NCI-H187 (cell line): ENCODE results near the gene FOLR2.
"Not testable (repeated sequence)": the region's sequence is repeated elsewhere in the genome, so short reads cannot be mapped to it uniquely, and the experiment has no call there.

ENCODE experiments used
- DNase-seq, 2 experiments: peaks; one replicate each; lab custom pipeline; 2025; lab: John Stamatoyannopoulos, UW

The FOLR2 gene

DNA sequence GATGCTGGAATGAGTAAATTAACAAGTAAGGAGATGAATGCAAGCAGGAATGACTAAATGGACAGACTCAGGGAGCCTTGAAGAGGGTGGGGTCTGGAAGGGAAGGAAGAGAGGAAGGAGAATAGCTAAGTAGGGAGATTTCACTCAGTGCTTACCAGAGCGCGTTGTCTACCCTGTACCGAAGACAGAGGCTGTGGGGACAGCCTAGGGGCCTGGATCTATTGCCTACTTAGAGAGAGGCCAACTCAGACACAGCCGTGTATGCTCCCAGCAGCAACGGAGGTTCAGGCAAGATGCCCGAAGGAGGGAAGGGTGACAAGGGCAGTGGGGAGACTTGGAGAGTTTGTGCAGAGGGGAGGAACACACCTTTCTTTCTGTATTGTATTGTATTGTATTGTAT lies at the start of gene FOLR2:
Gene FOLR2 (plus strand): TSS at position 157 of the 400 bp plus-strand sequence. CDS start 1,791 bp downstream, outside the sequence.
- DNase-seq: no peak

DNA sequence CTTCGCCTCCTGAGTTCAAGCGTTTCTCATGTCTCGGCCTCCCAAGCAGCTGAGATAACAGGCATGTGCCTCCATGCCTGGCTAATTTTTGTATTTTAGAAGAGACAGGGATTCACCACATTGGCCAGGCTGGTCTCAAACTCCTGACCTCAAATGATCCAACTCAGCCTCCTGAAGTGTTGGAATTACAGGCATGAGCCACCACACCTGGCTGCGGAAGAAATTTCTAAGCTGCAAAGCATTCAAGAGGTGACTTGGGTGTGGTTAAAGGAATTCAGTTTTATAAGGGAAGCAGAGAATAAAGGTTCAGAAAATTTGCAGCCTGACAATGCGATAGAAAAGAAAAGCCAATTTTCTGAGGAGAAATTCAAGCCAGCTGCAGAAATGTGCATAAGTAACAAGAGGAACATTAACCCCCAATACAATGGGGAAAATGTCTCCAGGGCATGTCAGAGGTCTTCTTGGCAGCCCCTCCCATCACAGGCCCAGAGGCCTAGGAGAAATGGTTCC lies 47.5 kb upstream of the FOLR2 start:
- not testable (repeated sequence) for DNase-seq

DNA sequence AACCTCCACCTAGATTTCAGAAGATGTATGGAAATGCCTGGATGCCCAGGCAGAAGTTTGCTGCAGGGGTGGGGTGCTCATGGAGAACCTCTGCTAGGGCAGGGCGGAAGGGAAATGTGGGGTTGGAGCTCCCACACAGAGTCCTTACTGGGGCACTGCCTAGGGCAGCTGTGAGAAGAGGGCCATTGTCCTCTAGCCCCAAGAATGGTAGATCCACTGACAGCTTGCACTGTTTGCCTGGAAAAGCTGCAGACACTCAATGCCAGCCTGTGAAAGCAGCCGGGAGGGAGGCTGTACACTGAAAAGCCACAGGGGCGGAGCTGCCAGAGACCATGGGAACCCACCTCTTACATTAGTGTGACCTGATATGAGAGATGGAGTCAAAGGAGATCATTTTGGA lies 46.8 kb upstream of the FOLR2 start:
- DNase-seq: not testable (repeated sequence)

DNA sequence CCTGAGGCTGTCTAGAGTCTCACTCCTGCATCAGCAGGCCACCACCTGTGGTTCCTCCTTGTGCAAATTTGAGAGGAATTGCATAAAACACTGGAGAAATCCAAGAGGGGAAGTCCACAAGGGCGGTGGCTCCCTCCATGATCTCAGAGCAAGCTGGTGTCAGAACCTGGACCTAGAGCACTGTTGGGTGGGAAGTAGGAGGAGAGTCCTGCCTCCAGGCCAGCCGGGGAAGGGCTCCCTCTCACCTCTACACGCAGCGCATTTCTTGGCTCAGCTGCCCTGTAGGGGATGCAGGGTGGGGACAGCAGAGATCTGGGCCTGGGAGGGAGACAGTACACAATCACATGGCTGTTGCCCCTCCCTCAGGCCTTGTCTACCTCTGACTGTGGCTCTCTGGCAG lies 44.6 kb upstream of the FOLR2 start:
- not testable (repeated sequence) for DNase-seq

DNA sequence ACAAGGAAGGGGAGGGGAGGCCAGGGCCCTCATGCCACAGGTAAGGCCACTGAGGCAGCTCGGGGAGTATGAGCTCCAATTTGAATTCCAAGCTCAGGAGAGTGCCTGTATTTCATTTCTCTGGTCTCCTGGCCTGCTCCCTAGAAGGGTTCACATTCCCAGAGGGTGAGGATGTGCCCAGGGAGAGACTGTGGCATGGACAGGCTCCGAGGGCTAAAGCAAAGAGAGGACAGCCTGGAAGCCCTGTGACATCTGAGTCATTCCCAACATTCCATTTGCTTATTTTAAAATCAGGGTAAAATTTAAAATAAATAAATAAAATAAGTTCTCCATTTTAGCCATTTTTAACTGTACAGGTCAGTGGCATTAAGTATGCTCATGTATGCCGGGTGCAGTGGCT lies 43.3 kb upstream of the FOLR2 start:
- no peak for DNase-seq

DNA sequence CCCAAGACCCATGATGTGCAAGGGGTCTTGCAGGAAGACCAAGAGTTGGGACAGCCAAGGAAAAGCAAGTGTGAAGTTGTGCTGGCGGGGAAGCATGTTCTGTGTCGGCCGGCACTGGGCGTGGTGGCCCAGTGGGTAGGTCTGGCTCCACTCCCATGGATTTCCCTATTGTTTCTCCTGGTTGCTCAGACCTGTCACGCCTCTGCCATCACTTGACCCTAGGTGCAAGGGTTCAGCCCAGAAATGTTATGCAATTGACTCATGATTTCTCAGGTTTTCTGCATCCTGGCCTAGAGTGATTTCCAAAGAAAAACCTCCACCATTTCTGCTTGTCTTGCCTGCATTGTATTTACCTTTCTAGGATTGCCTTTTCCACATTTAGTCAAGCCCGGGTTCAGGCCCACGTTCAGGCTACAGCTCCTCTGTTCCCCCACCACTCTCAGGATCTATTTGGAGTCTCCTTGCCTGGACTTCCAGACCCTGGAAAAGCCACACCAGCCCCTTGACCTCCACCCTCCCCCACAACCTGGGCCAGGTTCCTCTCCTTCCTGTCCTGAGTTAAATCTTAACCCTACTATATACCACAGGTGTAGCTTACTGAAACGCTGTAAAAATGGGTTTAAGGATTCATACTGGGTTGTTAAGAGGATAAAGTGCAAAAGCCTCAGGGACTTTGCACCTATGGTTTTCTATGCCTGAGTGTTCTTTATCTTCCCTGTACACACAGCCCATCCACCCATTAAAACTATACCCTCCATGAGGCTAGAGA lies 42.1 kb upstream of the FOLR2 start:
- DNase-seq: no peak

DNA sequence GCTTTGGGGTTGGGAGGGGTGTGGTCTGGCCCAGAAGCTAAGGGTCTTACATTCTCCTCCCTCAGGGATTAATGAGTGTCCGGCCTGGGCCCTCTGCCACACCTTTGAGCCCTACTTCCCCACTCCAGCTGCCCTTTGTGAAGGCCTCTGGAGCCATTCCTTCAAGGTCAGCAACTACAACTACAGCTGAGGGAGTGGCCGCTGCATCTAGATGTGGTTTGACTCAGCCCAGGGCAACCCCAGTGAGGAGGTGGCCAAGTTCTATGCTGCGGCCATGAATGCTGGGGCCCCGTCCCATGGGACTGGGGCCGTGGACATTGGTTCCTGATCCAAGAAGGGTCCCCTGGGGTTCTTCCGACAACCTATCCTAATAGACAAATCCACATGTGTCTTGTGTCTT lies 38.9 kb upstream of the FOLR2 start:
- DNase-seq: no peak

DNA sequence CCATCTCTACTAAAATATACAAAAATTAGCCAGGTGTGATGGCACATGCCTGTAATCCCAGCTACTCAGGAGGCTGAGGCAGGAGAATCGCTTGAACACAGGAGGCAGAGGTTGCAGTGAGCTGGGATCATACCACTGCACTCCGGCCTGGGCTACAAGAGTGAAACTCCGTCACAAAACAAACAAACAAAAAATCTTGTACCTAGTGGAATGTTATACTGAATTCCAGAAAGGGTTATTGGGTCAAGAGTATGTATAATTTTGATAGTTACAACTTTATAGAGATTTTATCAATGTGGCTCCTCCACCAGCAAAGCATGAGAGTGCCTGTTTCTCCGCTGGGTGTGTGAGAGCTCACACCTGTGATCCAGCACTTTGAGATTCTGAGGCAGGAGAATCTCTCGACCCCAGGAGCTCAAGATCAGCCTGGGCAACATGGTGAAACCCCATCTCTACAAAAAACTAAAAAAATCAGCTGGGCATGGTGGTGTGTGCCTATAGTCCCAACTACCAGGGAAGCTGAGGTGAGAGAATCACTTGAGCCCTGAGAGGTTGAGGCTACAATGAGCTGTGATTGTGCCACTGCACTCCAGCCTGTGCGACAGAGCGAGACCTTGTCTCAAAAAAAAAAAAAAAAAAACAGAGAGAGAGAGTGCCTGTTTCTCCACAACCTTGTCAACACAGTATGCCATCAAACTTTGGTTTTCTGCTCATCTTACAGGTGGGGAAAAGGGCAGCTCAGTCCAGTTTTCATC lies 37.4 kb upstream of the FOLR2 start:
- no peak for DNase-seq

DNA sequence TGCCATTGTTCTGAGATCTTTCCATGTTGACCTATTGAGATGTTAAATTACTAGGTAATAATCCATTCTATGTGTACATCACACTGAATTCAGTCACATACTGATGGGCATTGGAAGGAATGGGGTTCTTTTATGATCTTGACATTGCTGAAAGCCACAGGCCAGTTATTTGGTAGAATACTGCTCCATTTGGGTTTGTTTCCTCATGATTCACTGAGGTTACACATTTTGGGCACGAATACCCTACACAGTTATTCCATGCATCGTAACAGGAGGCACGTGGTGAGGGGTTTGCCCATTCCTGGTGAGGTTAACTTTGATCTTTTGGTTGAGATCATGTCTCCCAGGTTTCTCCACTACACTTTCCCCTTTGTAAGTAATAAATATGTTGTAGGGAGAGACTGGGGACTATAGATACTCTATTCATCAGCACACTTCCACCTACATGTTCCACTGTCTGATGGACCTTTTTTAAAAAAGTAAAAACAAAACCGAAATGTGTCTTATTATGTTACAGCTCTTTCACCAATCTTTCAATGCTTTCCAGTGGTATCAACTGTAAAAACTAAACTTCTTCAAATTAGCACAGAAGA lies 36.7 kb upstream of the FOLR2 start:
- no peak for DNase-seq

DNA sequence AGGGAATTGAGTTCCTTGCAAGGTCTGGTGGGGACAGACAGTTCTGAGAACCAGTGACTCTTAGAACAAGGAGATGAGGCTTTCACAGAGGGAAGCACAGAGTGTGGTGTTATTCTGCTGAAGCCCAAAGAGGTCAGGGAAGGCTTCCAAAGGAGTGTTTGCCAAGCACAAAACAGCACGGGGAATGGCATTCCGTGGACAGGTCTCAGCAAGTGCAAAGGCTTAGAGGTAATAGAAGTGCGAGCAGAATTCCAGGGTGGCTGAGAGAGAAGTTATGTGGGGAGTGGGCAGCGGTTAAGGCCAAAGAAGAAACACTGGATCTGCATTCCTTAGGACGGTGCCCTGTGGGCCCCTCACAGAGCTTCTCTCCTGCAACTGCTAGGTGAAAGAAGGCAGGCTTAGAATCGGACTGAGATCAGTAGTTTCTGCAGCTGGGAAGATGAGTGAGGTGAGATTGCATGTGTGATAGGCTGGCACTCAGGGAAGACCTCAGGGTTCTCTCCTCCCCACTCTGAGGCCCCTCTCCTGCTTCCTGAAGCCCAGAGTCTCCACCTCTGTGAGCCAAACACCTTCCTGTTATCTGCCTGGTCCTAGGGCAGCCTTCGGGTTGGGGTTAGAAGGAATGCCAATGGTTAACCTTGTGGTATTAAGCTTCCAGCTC lies 35.6 kb upstream of the FOLR2 start:
- not testable (repeated sequence) for DNase-seq

DNA sequence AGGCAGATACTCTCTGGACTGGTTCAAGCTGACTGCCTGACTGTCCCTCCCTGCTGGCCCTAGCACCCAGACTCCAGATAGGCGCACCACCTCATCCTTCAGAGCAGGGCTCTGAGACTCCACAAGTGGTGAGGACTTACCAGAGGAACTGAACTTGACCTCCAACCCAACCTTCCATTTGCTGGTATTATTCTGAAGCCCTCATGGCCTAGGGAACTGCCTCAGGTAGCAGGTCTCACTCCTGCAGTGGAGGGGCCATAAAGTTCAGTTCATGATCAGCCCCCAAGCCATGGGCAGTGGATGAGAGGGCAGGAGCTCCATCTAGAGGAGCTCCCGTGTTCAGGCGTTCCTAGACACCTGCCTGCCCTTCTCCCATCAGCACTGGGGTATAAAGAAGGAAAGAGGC lies 35.0 kb upstream of the FOLR2 start:
- DNase-seq: not testable (repeated sequence)

DNA sequence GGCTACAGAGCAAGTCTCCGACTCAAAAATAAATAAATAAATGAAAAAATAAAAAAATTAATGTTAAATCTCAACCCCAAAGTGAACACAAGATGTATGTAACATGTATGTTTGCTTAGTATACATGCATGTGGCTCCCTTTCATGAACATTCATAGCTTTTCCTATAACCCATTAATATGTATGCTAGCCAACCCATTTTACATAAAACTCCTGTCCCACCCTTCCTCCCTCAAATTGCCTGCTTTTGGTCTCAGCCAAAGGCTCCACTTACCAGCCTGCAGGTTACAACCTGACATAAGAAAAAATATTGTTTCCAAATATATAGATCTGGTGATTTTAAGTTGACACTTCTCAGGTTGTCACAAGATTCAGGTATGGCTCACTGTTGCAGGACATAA lies 28.3 kb upstream of the FOLR2 start:
- DNase-seq: no peak

DNA sequence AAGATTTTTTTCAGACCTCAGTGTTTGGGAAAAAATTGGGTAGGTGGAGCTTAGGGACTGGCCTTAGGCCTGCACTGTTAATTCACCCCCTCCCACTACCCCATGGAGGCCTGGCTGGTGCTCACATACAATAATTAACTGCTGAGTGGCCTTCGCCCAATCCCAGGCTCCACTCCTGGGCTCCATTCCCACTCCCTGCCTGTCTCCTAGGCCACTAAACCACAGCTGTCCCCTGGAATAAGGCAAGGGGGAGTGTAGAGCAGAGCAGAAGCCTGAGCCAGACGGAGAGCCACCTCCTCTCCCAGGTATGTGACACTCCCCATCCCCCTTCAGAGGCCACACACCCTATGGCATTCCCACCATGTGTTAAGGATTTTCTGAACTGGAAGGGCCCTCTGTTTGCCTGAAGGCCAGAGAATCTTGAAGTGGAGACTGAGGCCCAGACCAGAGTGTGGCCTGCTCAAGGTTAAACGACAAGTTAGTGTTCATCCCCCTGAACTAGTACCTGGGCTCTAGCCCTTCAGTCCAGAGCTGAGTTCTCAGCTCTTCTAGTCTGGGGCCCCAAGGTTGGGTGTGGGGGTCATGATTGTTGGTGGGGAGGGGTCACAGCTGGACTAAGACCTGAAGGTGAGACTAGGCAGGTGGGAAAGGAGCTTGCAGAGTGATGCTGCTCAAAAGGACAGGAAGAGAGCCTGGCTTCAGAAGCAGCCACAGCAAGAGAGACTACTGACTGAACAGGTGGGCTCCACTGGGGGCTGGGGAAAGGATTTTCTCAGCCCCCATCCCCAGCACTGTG lies 26.9 kb upstream of the FOLR2 start:
- no peak for DNase-seq

DNA sequence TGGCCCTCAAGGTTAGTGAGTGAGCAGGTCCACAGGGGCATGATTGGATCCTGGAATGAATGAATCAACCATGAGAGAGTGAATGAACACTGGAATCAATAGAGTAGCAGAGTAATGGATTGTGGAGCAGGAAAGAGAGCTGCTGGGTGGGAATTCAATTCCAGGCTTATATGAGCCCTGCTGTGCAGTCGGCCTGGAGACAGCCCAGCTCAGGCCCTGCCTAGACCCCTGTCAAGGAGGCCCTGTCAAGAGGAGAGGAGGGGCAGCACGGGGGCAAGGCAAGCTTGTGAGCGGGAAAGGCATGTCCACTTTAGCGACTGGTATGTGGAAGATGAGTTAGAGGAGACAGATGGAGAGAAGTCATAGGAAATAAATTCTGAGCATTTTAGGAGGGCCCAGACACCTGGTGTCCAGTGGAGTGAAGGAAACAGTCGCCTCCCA lies 25.9 kb upstream of the FOLR2 start:
- DNase-seq: no peak

DNA sequence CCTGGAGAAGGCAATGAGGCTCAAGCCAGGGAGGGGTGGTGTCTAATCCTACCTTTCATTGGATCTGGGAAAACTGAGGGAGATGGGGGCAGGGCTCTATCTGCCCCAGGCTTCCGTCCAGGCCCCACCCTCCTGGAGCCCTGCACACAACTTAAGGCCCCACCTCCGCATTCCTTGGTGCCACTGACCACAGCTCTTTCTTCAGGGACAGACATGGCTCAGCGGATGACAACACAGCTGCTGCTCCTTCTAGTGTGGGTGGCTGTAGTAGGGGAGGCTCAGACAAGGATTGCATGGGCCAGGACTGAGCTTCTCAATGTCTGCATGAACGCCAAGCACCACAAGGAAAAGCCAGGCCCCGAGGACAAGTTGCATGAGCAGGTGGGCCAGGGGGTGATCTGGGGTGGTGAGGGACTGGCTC lies 24.6 kb upstream of the FOLR2 start, which contains the start of gene FOLR1:
Gene FOLR1 (plus strand): TSS at position 180 of the 421 bp plus-strand sequence. CDS start 34 bp downstream, at position 214.
- no peak for DNase-seq

DNA sequence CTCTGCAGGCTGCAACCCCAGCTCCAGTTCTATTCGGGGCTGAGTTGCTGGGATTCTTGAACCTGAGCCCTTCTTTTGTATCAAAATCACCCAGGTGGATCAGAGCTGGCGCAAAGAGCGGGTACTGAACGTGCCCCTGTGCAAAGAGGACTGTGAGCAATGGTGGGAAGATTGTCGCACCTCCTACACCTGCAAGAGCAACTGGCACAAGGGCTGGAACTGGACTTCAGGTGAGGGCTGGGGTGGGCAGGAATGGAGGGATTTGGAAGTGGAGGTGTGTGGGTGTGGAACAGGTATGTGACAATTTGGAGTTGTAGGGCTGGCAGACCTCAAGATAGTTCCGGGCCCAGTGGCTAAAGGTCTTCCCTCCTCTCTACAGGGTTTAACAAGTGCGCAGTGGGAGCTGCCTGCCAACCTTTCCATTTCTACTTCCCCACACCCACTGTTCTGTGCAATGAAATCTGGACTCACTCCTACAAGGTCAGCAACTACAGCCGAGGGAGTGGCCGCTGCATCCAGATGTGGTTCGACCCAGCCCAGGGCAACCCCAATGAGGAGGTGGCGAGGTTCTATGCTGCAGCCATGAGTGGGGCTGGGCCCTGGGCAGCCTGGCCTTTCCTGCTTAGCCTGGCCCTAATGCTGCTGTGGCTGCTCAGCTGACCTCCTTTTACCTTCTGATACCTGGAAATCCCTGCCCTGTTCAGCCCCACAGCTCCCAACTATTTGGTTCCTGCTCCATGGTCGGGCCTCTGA lies 20.9 kb upstream of the FOLR2 start:
- no peak for DNase-seq

DNA sequence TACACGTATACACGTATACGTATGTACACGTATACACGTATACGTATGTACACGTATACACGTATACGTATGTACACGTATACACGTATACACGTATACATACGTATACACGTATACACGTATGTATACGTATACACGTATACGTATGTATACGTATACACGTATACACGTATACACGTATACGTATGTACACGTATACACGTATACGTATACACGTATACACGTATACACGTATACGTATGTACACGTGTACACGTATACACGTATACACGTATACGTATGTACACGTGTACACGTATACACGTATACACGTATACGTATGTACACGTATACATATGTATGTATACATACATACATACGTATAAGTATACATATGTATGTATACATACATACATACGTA lies 15.1 kb upstream of the FOLR2 start:
- not testable (repeated sequence) for DNase-seq

DNA sequence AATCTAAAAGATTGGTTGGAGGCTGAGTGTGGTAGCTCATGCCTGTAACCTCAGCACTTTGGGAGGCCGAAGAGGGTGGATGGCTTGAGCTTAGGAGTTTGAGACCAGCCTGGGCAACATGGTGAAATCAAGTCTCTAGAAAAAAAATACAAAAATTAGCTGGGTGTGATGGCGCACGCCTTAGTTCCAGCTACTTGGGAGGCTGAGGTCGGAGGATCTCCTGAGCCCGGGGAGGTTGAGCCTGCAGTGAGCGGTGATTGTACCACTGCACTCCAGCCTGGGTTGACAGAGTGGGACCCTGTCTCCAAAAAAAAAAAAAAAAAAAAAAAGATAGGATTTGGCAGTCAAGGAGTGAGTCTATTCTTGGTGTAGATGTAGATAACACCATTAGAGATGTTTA lies 14.0 kb upstream of the FOLR2 start:
- DNase-seq: no peak

DNA sequence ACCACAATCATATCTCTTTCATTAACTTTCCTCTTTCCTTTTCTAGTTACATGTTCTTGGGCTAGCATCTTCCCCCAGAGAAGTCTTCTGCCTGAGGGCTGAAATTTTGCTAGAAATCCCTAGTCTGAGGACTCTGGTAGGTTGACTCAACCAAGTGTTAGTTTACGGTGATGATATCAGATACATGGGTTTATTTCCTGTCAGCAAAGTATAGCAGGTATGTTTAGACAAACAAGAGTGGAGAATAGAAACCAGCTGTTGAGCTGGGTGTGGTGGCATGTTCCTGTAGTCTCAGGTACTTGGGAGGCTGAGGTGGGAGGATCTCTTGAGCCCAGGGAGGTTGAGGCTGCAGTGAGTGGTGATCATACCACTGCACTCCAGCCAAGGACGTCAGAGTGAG lies 13.4 kb upstream of the FOLR2 start:
- no peak for DNase-seq

DNA sequence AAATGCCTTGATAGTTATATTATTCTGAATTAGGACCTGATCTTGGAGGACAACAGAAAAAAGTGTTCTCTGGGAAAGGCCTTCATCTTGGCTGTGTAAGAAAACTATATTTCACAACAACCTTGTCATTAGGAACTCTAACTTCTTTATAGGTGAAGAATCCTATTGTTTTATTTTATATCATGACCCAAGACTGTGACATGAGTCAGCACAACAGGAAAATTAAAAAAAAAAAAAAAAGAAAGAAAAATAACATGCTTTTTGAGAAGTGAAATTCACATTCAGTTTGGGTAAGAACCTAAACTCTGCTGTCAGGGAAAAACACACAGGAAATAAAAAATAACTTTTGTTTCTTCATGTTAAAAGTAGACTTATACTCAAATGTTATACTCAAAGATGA lies 11.7 kb upstream of the FOLR2 start:
- no peak for DNase-seq
